Osteoblast (primary cell): ENCODE data around the gene MID1. TPM values are rescaled to one million over a fixed set of nuclear protein-coding genes. Genes with fewer than 3 reads are reported as not detected.

Experiments used
- DNase-seq: peaks from one replicate; pipeline ENCODE4 v3.0.0; 2011; ENCODE audit warnings: low spot score, mixed read lengths; ENCODE audit not compliant: insufficient read length; ENCODE audit errors: missing footprints
- H2AFZ ChIP-seq: 2 replicates; pipeline ENCODE4 v1.6.0; 2011; ENCODE audit warnings: mild to moderate bottlenecking, low read length
- H3K27ac ChIP-seq: 2 replicates; pipeline ENCODE4 v1.5.1; 2011; ENCODE audit warnings: mild to moderate bottlenecking, low read depth, low read length, moderate library complexity
- H3K27me3 ChIP-seq: 2 replicates; pipeline ENCODE4 v1.6.0; 2012; ENCODE audit warnings: mild to moderate bottlenecking, control low read depth, inconsistent platforms, low read length, moderate library complexity; ENCODE audit not compliant: insufficient read depth
- H3K36me3 ChIP-seq: 2 replicates; pipeline ENCODE4 v1.5.1; 2011; ENCODE audit warnings: mild to moderate bottlenecking, low read length, control low read depth, moderate library complexity; ENCODE audit not compliant: insufficient read depth
- H3K4me1 ChIP-seq: 2 replicates; pipeline ENCODE4 v1.5.1; 2011; ENCODE audit warnings: mild to moderate bottlenecking, low read length, control low read depth, moderate library complexity; ENCODE audit not compliant: insufficient read depth
- H3K4me2 ChIP-seq: 2 replicates; pipeline ENCODE4 v1.6.0; 2011; ENCODE audit warnings: mild to moderate bottlenecking, low read length; ENCODE audit not compliant: insufficient read depth
- H3K4me3 ChIP-seq: fragments of 200-600 bp; sonication (generic); 3 replicates; pipeline ENCODE4 v1.5.1; 2012; ENCODE audit warnings: mild to moderate bottlenecking, low read length, inconsistent platforms; ENCODE audit not compliant: insufficient read depth
- H3K79me2 ChIP-seq: 2 replicates; pipeline ENCODE4 v1.6.0; 2012; ENCODE audit warnings: mild to moderate bottlenecking, low read length, control low read depth, inconsistent platforms; ENCODE audit not compliant: insufficient read depth
- H3K9me3 ChIP-seq: 2 replicates; pipeline ENCODE4 v1.5.1; 2011; ENCODE audit warnings: low read depth, low read length, control low read depth
- H4K20me1 ChIP-seq: 2 replicates; pipeline ENCODE4 v1.6.0; 2012; ENCODE audit warnings: mild to moderate bottlenecking, low read length, control low read depth; ENCODE audit not compliant: insufficient read depth
- CTCF ChIP-seq: IDR thresholded peaks from 2 replicates; pipeline ENCODE4 v1.5.1; 2011; ENCODE audit warnings: mild to moderate bottlenecking, low read depth, low read length, moderate library complexity; ENCODE audit errors: extremely low read depth
- total RNA-seq: library from RNA; depleted of rRNA; stranded (reverse); fragments of >200 nt; gene quantifications from 2 replicates; pipeline ENCODE4 v1.2.3, GENCODE V29; 2012

Gene MID1
- total RNA-seq, 1 donor = 26.8 TPM

- H3K4me1 ChIP-seq = peaks cover 7% of the 10 kb centered on the region
- H2AFZ ChIP-seq = no peak overlapping the region
- no peak for DNase-seq
- H3K9me3 ChIP-seq = no peaks in the 10 kb centered on the region
- no peaks in the 10 kb centered on the region for H3K27me3 ChIP-seq
- no peaks in the 10 kb centered on the region for H3K36me3 ChIP-seq
- TF ChIP-seq CTCF = no peak
- no peaks in the 10 kb centered on the region for H3K79me2 ChIP-seq
- H3K4me2 ChIP-seq = no peak overlapping the region
- no peak overlapping the region for H3K27ac ChIP-seq
- no peaks in the 10 kb centered on the region for H4K20me1 ChIP-seq
- no peak overlapping the region for H3K4me3 ChIP-seq
These were observed 118.8 kb downstream of the MID1 start for GRCh38 chrX:10501611-10502010.

- H3K4me3 ChIP-seq = no peak overlapping the region
- no peaks in the 10 kb centered on the region for H3K27me3 ChIP-seq
- H3K36me3 ChIP-seq = peaks cover 13% of the 10 kb centered on the region
- no peak overlapping the region for H2AFZ ChIP-seq
- no peaks in the 10 kb centered on the region for H3K9me3 ChIP-seq
- peak; percentile 27 for DNase-seq
- no peak for TF ChIP-seq CTCF
- no peaks in the 10 kb centered on the region for H4K20me1 ChIP-seq
- no peaks in the 10 kb centered on the region for H3K79me2 ChIP-seq
- H3K4me1 ChIP-seq = peaks cover 17% of the 10 kb centered on the region
- peak overlapping the region; percentile 80 for H3K27ac ChIP-seq
- no peak overlapping the region for H3K4me2 ChIP-seq
These were observed 123.9 kb downstream of the MID1 start for GRCh38 chrX:10496345-10496965.

GRCh38 chrX:10495677-10496076 is 124.7 kb downstream of the MID1 start:
- Histone ChIP-seq H3K4me3 (no peak overlapping the region), H3K9me3 (no peaks in the 10 kb centered on the region), H3K27me3 (no peaks in the 10 kb centered on the region), H3K4me2 (no peak overlapping the region), H3K4me1 (peaks cover 17% of the 10 kb centered on the region), H4K20me1 (no peaks in the 10 kb centered on the region), H3K27ac (peak overlapping the region; percentile 80), H2AFZ (no peak overlapping the region), H3K79me2 (no peaks in the 10 kb centered on the region), H3K36me3 (peaks cover 14% of the 10 kb centered on the region)
- TF ChIP-seq CTCF = no peak
- DNase-seq = no peak

GRCh38 chrX:10492250-10492649 is 128.1 kb downstream of the MID1 start:
- Histone ChIP-seq H4K20me1 (no peaks in the 10 kb centered on the region), H3K4me2 (no peak overlapping the region), H3K4me1 (peaks cover 16% of the 10 kb centered on the region), H3K27ac (no peak overlapping the region), H3K9me3 (no peaks in the 10 kb centered on the region), H3K36me3 (peaks cover 18% of the 10 kb centered on the region), H3K27me3 (no peaks in the 10 kb centered on the region), H3K79me2 (no peaks in the 10 kb centered on the region), H3K4me3 (no peak overlapping the region), H2AFZ (no peak overlapping the region)
- DNase-seq = no peak
- no peak for TF ChIP-seq CTCF
